HG02970 (cell line): Measurements from ENCODE around the gene NTF3.

ENCODE experiments used
- ATAC-seq: cut with Tn5 transposase; IDR thresholded peaks from one replicate; pipeline ENCODE4 v1.9.1; 2021; ENCODE audit warnings: mild to moderate bottlenecking, moderate library complexity, moderate number of reproducible peaks; ENCODE audit not compliant: unreplicated experiment, low FRiP score

The NTF3 gene

DNA sequence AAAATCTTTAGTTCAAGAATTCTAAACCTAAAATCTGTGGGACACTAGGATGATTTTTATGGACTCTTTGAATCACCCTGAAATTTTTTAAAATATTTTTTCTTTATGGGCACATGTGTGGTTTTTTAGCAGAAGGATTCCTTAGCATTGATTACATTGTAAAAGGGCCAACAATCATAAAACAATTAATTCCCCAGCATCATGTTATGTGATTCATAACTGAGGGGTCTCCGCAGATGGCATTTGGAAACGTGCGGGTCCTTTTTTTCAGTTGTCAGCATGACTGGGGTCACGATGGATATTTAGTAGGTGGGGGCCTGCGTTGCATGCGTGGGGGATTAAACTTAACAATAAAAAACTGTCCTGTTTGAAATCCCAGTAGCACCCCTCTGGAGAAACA lies 52.5 kb downstream of the NTF3 start:
- ATAC-seq = no peak

GRCh38 chr12:5485454-5485853 lies 53.5 kb downstream of the NTF3 start:
- no peak for ATAC-seq

- ATAC-seq = no peak
Measured at GRCh38 chr12:5487076-5487475, 55.2 kb downstream of the NTF3 start.

- ATAC-seq = no peak
Measured at GRCh38 chr12:5487948-5488625, 56.2 kb downstream of the NTF3 start.

DNA sequence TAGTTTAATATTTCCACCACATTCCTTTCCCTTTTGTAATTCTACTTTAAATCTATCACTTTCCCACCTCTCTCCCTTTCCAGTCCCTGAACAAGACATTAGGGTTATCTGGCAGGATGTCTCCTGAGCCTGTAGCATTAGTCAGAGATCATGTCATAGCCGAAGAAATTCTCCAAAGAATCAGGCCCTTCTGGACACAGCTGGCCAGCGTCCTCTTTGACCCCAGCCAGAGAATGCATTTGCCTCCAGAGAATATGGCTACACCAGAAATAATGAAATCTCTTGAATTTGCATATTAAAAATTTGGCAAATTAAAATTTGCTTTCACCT lies 56.7 kb downstream of the NTF3 start:
- no peak for ATAC-seq

GRCh38 chr12:5489017-5489416 lies 57.1 kb downstream of the NTF3 start:
- ATAC-seq = no peak

DNA sequence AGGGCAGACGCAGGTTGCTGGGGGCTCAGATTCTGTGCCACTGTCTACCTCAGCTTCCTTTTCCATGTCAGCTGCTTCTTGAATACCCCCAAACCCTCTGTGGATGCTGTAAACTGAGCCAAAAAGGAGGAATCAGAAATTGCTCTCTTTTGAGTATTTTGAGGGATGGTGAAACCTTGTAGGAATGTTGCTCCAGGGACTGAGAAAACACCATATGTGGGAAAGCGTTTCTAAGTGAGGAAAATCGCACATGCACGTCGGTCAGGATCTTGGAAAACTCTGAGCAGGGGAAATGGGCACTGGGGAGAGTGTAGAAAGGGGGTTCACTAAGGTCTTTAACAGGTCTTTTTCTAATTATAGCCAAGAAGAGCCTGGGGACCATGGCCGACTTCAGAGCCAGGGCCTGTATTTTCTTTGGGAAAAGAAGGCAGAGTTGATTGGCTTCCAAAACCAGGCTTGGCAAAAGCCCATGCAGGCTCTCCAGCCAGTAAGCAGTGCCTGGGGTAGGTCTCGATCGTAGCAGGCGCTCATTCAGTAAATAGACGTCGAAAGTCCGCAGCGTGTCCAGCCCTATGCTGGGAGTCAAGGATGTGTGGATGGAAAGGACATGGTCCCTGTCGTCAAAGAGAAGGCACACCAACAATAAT lies 58.0 kb downstream of the NTF3 start:
- no peak for ATAC-seq

DNA sequence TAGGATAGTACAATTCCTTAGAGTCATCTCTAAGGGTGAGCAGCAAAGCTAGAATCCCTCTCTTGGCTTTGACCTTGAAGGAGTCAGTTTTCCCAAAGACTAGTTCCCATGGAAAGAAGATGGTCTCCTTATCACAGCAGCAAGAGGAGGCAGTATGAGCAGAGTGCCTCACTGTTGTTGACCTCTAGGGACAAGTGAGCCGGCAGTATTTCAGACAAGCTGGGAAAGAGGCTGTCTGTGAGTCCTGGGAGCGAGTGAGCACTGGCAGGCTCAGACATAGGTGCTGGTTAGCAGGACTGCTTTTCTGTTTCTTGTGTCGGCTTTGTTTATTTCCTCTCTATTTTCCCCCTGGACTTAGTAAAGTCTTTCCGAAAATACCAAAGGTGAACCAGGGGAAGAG lies 60.7 kb downstream of the NTF3 start:
- ATAC-seq = no peak

DNA sequence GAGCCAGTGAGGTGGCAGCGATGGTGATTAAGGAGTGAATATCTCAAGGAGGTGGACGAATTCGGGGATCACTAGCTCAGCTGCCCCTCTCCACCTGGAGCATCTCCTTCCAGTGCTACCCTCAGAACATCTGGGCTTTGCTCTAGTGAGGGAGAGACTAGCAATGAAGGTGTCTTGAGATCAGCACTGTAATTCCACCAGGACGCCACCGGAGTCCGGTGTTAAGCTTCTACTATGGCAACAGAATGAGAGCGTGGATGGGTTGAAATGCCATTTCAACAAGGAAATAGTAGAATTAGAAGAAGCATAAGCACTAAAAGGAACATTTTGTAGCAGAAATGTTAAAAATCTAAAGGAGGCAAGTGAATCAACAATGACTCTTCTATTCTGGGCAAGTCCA lies 61.1 kb downstream of the NTF3 start:
- no peak for ATAC-seq

DNA sequence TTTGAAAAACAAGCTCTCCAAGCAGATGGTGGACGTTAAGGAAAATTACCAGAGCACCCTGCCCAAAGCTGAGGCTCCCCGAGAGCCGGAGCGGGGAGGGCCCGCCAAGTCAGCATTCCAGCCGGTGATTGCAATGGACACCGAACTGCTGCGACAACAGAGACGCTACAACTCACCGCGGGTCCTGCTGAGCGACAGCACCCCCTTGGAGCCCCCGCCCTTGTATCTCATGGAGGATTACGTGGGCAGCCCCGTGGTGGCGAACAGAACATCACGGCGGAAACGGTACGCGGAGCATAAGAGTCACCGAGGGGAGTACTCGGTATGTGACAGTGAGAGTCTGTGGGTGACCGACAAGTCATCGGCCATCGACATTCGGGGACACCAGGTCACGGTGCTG lies 62.4 kb downstream of the NTF3 start:
- no peak for ATAC-seq

DNA sequence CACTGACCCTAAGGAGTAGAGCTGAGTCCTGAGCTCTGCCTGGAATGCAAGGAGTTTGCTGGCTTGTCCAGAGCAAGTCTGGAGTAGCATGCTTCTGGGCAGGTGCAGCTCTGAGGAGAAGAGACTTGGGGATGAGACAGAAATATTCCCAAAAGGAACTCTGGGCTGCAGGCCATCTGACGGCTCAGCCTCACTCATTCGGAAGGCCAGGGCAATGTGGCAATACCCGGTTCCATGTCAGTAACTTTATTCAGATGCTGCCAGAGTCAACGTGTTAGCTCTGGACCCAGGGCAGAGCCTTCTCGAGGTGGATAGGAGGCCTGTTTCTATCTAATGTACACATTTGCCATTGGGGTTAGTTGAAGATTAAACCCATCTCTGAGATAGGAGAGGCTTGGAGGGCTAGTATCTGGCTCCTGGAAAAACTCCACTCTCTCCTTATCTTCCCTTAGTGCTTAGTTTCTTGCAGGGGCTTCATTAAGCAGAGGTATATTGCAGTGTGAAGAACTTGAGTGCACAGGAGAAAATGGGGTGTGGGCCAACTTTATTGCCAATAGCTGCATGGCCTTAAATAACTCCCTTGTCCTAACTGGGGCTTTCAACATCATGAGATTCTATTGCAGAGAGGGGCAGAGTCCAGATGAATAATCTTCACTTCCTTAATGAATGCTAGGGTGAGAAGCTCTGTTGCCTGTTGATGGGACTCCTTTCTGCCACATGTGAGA lies 65.6 kb downstream of the NTF3 start:
- no peak for ATAC-seq

DNA sequence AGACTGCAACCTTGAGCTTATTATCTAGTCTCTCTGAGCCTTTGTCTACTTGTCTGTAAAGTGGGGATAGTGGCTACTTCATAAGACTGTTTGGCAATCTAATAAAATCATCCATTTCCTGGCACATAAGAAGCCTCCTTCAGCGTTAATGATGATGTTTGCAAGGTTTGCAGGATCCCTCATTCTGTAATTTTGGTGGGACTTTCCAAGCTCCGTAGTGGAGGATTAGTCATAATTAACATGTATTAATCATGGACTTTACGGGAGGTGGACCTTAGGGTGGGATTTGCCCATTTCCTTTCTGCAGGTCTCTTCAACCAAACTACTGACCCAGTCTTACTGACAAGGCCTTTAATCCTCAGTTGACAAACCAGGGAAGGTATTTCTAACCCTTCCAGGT lies 66.2 kb downstream of the NTF3 start:
- ATAC-seq = no peak

DNA sequence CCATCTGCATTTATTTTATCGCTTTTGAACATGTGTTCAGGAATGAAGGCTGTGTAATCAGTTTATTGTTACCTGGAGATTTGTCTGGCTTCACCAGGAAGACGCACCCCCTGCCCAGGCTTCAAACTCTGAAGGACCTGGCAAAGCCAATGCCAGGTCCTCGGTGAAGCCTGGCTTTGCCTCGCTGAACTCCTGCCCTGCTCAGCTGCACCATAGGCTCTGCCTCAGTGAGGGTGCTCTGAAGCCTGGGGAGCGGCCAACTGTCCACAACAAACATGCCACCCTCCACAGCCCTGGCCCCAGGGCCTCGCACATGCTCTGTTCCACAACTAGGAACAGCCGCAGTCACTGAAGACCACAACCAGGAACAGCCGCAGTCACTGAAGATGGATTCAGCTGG lies 66.9 kb downstream of the NTF3 start:
- ATAC-seq = no peak

DNA sequence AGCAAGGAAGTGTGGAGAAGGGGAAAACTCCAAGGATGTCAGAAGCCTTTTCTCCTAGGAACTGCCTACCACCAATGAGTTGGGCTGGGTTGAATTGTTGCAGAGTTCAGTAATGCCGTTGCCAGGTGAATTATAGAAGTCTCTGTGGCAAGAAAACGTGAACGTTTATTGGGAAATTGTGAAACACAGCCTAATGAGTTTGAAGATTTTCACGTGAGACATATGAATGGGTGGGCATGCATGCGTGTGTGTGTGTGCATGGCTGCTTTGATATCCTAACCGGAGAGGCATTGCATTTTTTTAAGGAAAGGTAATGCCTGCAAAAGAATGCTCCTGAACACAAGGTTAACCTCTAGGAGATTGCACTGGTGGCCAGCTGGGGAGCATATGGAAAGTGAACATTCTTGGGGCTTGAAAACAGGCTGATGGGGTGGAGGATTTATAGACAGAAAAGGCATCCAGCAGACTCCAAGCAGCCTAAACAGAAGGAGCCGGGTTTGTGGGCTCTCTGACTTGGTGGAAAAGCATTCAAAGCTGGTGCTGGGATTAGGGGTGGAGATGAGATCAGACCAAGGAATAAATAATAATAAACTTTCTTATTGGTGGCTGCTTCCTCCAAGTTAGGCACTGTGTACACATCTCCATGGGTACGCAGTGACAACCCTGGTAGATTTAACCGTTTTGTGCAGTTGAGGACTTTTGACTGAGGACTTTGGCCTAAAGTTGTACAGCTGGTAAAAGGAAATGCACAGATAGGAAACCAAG lies 67.8 kb downstream of the NTF3 start:
- no peak for ATAC-seq

- no peak for ATAC-seq
Measured at GRCh38 chr12:5500331-5500659, 68.4 kb downstream of the NTF3 start.

DNA sequence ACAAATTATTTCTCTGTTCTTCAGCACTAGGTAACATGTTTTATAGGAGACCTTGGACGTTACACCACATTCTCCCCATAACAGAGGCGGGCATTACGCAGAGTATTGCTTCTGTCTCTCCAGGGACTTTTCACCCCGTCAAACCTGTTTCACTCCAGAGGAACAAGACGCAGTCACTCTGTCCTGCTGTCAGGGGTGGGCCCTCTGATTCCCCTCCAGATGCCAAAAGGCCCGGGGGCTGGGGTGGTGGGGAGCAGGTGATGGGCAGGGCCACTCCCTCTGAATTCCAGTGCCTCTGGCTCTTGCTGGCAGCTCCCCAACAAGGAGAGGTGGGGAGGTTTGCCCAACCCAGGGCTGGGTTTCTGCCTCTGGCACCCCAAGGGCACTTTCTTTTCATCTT lies 71.9 kb downstream of the NTF3 start:
- no peak for ATAC-seq

DNA sequence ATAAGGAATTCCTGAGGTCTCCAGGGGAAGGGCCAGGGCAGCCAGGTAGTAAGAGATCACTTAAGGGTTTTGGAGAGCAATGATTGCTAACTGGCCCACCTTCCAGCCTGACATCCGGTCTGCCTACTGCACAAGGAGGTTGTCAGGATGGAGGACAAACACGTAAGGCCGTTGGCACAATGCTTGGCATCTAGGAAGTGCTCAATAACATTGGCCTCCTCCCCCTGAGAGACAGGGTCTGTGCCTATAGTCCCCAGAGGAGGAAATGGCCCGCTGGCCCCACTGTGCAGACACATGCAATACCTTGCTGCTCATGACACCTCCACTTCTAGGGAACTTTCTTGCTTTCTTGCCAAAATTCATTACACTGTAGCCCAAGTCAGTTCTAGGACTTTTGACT lies 73.2 kb downstream of the NTF3 start:
- ATAC-seq = no peak

DNA sequence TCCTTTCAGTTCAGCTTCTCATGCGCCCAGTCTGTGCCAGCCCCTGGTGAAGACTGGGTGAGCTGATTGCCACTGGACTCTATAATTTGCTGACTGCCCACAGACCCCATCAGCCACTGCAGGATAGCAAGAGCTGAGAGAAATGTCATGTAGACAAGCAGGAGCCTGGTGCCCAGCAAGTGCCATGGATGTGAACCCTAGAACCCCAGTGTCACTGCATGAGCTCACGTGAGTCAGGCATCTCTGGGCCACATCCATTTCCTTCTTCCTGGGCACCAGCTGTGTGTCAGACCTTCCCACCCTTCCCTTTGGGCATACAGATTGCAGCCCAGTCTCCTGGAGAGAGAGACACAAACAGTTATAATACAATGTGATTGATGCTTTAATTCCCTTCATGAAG lies 73.8 kb downstream of the NTF3 start:
- ATAC-seq = no peak

DNA sequence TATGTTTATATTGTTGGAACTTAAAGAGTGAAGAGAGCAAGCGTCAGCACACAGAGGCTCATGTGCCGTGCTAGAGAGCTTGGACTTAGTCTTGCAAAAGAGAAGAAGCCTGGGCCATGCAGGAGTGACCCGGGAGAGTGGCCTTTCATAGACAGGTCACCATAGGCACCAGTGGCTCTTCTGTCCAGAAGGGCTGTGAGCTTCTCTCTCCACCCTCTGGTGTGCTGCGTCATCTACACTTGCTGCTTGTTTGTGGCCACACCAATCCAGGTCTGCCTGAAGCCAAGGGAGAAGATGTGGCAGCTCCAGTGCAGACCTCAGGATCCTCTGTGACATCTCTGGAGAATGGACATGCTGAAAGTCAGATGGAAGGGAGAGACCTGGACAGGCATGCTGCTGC lies 74.4 kb downstream of the NTF3 start:
- ATAC-seq = no peak

DNA sequence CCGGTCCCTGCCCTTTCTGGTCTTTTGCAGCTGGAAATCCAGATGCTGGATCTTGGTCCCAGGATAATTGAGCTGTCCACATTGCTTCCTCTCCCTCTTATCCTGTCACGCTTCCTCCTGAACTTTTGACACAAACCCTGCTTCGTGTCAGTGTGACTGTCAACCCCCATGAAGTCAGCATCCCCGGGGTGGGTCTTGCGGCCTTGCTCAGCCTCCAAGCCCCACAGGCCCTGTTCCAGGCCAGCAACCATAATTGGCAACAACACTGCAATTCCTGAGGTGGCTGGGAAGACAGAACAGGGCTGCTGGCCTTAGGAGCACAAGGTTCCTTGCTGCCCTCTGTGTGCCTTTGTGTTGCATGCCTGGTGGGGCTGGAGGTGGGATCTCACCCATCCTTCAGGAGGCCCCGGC lies 74.9 kb downstream of the NTF3 start:
- ATAC-seq = no peak

DNA sequence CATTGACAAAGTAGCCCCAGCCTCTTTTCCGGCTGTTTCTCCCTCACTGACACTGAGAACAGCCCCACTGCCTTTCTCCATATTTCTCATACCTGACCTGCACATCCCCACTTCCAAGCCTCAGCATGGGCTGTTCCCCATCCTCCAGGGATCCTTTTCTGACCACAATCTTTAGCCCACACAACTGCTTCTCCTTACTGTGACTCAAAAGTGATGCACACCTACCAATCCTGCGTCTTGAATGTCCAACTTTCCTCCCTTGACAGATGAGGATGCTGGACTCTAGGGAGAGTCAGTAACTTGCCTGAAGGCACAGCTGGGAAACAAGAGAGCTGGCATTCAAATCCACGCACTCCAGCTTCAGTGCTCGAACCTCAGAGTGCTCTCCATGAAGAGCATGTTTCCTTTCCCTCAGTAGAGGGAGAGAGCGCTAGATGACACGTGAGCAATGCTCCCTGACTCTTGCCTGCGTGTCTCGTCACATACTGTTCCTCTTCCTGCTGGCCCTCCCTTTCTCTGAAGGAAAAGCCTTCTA lies 75.6 kb downstream of the NTF3 start:
- ATAC-seq = no peak
